ENCODE measurements around the gene MPG. TPM values are rescaled to one million over a fixed set of nuclear protein-coding genes. Genes with fewer than 3 reads are reported as not detected.
A peak's percentile ranks its signal among the peaks of the same experiment; 100 is the strongest.

Gene MPG
- total RNA-seq, 1 donor from 2014 or later: 50.0 TPM

GRCh38 chr16:41439-42068 is 36.5 kb upstream of the MPG start:
- Mint-ChIP-seq H3K4me3 (no peak overlapping the region), H3K9me3 (no peaks in the 10 kb centered on the region), H3K27me3 (ENCODE audit: low read depth) (no peaks in the 10 kb centered on the region), H3K4me1 (no peaks in the 10 kb centered on the region), H3K36me3 (ENCODE audit: low read depth) (peaks cover 13% of the 10 kb centered on the region), H3K27ac (ENCODE audit: unreplicated experiment) (peak overlapping the region; percentile 36)
- TF ChIP-seq CTCF (conservative IDR thresholded peaks at IDR 0.05): no peak
- DNase-seq (ENCODE audit: low read depth, low spot score): no peak

DNA sequence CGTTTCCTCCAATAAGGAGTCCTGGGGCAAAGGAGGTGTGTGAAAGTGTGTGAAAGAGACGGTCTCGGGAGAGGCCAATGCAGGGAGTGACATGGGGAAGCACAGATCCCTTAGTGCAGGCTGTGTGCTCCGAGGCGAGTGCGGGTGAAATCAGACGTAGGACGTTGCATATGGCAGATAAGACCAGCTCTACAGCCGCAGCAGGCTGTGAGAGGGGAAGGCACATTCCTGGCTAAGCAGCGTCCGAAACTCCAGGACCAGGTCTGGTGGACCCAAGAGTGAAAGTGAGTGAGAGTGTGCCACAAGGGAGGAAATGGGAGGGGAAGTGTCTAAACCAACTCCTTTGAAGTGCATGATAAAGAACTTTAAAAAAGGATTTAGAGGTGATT is 36.0 kb upstream of the MPG start:
- Mint-ChIP-seq H3K36me3 (ENCODE audit: low read depth) (peaks cover 14% of the 10 kb centered on the region), H3K4me3 (no peak overlapping the region), H3K27me3 (ENCODE audit: low read depth) (no peaks in the 10 kb centered on the region), H3K27ac (ENCODE audit: unreplicated experiment) (peak overlapping the region; percentile 36), H3K4me1 (no peaks in the 10 kb centered on the region), H3K9me3 (no peaks in the 10 kb centered on the region)
- DNase-seq (ENCODE audit: low read depth, low spot score): no peak
- no peak for TF ChIP-seq CTCF (conservative IDR thresholded peaks at IDR 0.05)

DNA sequence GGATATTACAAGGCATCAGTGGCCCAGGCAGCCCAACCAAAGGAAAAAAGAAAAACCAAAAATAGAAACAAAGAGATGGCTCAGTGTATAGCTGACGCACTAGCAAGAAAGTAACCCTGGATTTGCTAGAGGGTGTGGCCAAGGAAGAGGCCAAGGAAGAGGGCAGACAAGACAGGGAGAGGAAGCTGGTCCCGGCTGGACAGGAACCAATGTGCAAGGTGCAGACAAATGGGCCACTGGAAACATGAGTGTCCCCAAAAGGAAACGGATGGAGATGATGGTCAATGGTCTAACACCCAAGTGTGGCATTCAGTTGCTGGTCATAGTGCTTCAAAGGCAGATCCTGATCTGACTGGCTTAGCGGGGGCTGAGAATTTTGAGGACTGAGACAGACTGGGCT is 35.3 kb upstream of the MPG start:
- Mint-ChIP-seq H3K27me3 (ENCODE audit: low read depth) (no peaks in the 10 kb centered on the region), H3K36me3 (ENCODE audit: low read depth) (peaks cover 18% of the 10 kb centered on the region), H3K4me3 (no peak overlapping the region), H3K4me1 (no peaks in the 10 kb centered on the region), H3K9me3 (no peaks in the 10 kb centered on the region), H3K27ac (ENCODE audit: unreplicated experiment) (no peak overlapping the region)
- no peak for DNase-seq (ENCODE audit: low read depth, low spot score)
- no peak for TF ChIP-seq CTCF (conservative IDR thresholded peaks at IDR 0.05)

DNA sequence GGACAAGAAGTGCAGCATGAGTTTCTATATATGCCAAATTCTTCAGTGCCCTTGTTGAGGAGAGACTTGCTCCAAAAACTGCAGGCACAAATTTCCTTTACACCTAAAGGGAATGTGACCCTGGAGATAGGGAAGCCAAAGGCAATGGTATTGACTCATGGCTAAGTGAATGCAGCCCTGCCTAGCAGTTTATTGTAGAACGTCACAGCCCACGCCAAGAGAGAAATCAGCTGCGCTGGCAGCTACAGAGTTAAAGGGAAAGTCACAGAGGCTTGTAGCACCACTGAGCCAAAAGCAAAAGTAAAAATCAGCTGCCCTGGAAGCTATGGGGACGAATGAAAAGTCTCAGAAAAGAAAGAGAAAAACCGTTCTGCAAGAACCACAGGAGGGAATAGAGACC is 34.7 kb upstream of the MPG start:
- DNase-seq (ENCODE audit: low read depth, low spot score): no peak
- no peaks in the 10 kb centered on the region for H3K9me3 Mint-ChIP-seq
- peaks cover 18% of the 10 kb centered on the region for H3K36me3 Mint-ChIP-seq (ENCODE audit: low read depth)
- no peaks in the 10 kb centered on the region for H3K4me1 Mint-ChIP-seq
- no peak overlapping the region for H3K4me3 Mint-ChIP-seq
- no peak for TF ChIP-seq CTCF (conservative IDR thresholded peaks at IDR 0.05)
- no peaks in the 10 kb centered on the region for H3K27me3 Mint-ChIP-seq (ENCODE audit: low read depth)
- no peak overlapping the region for H3K27ac Mint-ChIP-seq (ENCODE audit: unreplicated experiment)

GRCh38 chr16:44655-45054 is 33.4 kb upstream of the MPG start:
- peaks cover 18% of the 10 kb centered on the region for H3K36me3 Mint-ChIP-seq (ENCODE audit: low read depth)
- no peaks in the 10 kb centered on the region for H3K27me3 Mint-ChIP-seq (ENCODE audit: low read depth)
- no peak overlapping the region for H3K4me3 Mint-ChIP-seq
- H3K9me3 Mint-ChIP-seq: no peaks in the 10 kb centered on the region
- no peak for DNase-seq (ENCODE audit: low read depth, low spot score)
- no peaks in the 10 kb centered on the region for H3K4me1 Mint-ChIP-seq
- no peak for TF ChIP-seq CTCF (conservative IDR thresholded peaks at IDR 0.05)
- no peak overlapping the region for H3K27ac Mint-ChIP-seq (ENCODE audit: unreplicated experiment)

Data from neural crest cell (in vitro differentiated cells).